Activated CD4-positive, CD25-positive, alpha-beta regulatory T cell treated with anti-CD3 and anti-CD28 coated beads, Interleukin-2, amount 50 U/mL, for 16 hours (primary cell): ENCODE data around the gene DIP2C.
"Not testable (repeated sequence)": the region's sequence is repeated elsewhere in the genome, so short reads cannot be mapped to it uniquely, and the experiment has no call there.

Experiments
- DNase-seq: peaks from one replicate; pipeline ENCODE4 v3.0.0-alpha.2; 2020; ENCODE audit warnings: low read depth, low spot score

DIP2C gene

GRCh38 chr10:517241-517830, 172.1 kb downstream of the DIP2C start:
- no peak for DNase-seq

GRCh38 chr10:516764-517163, 172.7 kb downstream of the DIP2C start:
- DNase-seq, result no peak

DNA sequence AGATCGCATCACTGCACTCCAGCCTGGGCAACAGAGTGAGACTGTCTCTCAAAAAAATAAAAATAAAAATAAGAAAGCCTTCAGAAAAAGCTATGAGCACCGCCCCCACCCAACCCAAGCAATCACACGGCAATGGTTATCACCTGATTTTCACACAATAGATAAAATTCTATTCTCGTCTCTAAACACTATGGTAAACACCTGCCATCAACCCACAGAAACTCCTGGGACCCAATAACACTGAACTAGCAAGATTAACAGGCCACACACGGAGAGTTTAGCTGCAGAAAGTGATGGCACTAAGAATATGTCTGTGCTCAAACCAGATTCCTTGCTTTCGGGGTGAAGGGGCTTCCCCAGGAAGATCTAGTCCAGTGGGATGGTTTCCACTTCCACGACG, 173.8 kb downstream of the DIP2C start:
- no peak for DNase-seq

- DNase-seq, result no peak
These were observed 175.3 kb downstream of the DIP2C start for GRCh38 chr10:514137-514671.

DNA sequence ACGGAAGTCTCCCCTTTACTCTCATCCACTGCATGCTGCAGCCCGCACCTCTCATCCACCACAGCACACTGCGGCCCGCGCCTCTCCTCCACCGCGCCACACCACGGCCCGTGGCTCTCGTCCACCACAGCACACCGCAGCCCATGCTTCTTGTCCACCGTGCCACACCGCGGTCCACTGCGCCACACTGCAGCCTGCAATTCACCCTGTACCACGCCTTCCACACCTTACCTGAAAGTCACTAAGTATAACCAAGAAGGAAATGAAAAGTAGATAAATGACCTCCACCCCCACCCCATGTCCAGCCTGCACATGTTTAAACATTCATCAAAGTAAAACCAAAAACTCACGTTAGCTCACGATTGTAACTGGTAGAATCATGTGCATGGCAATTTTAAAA, 176.1 kb downstream of the DIP2C start:
- DNase-seq, result no peak

- DNase-seq, result not testable (repeated sequence)
These were observed 176.8 kb downstream of the DIP2C start for GRCh38 chr10:512661-513060.

- no peak for DNase-seq
These were observed 177.6 kb downstream of the DIP2C start for GRCh38 chr10:511849-512191.

DNA sequence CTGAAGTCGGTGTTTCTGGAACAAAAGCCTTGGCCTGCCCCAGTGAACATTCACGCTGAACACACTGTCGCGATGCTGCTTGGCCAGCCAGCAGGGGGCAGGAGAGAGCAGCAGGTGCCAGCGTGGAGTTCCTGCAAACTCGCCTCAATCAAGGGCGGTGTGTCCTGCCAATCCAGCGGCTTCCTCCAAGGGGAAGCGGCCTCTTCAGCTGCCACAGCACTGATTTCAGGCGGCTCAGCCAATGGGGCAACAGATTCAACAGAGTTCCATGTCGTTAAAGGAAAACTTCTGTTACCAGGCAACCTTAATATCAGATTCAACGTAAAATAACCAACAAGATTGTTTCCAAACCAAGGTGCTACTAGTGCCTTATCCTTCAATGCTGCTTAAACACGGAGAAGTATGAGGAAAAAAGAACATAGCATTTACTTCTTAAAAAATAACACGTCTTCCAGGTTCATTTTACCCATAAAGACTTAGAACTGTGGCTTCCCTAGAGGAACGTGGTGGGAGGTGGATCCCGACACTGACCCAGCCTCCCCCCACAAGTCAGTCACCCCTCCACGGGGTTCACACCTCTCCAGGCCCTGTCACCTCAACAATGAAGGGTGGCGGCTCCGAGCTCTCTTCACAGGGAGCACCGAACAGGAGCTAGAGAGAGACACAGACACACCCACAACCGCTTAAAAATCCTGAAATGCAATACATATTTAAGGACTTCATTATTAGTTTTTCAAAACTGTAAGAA, 178.2 kb downstream of the DIP2C start:
- peak; percentile 41 for DNase-seq

GRCh38 chr10:510415-510881, 179.0 kb downstream of the DIP2C start:
- DNase-seq, result no peak

GRCh38 chr10:509361-510102, 179.9 kb downstream of the DIP2C start:
- DNase-seq, result no peak

- no peak for DNase-seq
These were observed 180.7 kb downstream of the DIP2C start for GRCh38 chr10:508726-509125.

GRCh38 chr10:507908-508444, 181.5 kb downstream of the DIP2C start:
- DNase-seq, result no peak

DNA sequence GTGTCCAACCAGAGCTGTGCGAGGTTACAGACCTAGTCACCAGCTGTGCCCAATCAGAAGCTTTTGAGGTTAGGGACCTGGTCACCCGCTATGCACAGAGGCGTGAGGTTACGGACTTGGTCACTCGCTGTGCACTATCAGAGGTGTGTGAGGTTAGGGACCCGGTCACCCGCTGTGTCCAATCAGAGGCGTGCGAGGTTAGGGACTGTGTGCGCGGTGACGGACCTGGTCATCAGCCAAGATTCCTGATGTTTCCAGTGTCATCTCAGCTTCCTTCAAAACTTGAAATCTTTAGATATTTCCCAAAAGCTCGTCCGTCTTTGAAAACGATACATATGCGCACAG, 182.1 kb downstream of the DIP2C start:
- DNase-seq, result no peak

- DNase-seq, result no peak
These were observed 182.8 kb downstream of the DIP2C start for GRCh38 chr10:506451-507354.

DNA sequence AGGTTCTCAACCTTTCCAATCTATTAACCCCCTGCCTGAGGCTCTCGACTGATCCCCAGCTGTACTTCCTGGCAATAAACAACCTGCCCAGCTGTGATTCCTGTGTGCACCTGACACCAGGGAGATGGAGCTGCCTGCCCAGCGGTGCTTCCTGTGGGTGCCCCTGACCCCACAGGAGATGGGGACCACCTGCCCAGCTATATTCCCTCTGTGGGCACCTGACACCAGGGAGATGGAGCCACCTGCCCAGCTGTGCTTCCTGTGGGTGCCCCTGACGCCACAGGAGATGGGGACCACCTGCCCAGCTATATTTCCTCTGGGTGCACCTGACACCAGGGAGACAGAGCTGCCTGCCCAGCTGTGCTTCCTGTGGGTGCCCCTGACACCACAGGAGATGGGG, 184.0 kb downstream of the DIP2C start:
- no peak for DNase-seq

DNA sequence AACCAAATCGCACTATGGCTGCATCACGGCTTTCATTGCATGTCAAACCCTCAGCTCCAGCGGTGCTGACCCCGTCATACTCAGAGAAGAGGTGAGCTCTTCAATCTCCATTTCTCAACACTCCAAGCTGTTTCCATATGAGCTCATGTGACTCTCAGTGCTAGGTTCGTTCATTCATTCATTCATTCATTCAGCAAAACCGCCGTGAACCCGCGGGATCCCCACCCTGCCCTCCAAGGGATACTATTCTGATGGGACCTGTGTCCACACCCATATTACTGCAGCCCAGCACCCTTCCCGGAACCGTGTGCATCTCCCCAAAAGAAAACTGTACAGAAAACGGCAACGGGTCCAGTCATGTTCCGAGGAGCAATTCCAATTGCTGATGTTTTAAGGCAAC, 184.7 kb downstream of the DIP2C start:
- no peak for DNase-seq

DNA sequence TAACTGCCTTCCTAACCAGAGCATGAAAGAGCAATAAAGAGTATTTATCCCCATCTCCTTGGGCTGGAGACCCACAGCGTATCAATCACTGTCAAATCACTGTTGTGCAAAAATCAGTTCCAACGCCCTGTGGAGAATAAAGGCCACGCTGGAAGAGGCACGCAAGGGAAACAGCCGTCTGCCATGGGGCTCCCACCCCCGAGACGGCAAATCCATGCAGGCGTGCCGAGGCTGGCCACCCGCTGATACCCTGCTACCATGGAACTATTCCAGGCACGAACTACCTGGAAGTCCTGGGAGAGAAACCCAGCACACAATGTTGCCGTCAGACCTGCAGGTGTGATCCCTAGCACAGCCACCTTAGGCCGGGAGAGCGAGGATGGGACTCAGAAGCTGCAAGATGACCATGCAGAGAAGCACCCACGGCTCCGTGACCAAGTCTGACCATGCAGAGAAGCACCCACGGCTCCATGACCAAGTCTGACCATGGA, 185.3 kb downstream of the DIP2C start:
- no peak for DNase-seq

DNA sequence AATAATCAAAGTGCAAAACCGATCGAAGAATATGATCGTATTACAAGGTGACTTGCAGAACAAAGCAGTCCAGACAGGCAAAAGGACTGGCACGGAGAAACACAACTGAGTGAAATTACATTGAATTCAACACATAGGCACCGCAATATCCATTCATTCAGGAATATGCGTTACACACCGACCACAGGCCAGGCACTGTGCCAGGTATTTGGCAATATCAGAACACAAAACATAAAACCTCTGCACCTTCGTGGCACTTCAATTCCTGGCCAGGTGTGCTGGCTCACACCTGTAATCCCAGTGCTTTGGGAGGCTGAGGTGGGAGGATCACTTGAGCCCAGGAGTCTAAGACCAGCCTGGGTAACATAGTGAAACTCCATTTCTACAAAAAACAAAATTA, 187.9 kb downstream of the DIP2C start:
- no peak for DNase-seq

- DNase-seq, result no peak
These were observed 188.6 kb downstream of the DIP2C start for GRCh38 chr10:500876-501275.

DNA sequence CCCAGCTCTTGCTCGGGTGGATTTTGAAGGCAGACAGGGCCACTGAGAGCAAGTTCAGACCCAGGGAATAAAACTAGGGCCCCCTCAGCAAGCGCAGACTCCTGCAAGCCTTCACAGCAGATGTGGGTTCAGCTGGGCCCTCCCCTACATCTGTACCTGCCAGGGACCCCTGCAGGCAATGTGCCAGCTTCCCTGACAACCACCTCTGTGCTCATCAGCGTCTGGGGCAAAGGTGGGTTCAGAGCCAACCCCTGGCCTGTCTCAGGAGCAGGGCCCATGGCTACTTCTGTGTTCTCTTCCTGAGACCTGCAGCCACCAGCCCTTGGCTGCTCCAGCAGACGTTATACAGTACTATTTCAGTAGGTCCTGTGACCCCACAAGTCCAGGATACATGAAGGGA, 189.5 kb downstream of the DIP2C start:
- no peak for DNase-seq

- no peak for DNase-seq
These were observed 190.6 kb downstream of the DIP2C start for GRCh38 chr10:498760-499435.
